HG02973 (cell line): Measurements from ENCODE around the gene RAD51B.
"Not testable (repeated sequence)": the region's sequence is repeated elsewhere in the genome, so short reads cannot be mapped to it uniquely, and the experiment has no call there.

Source experiments
- ATAC-seq: cut with Tn5 transposase; IDR thresholded peaks from one replicate; pipeline ENCODE4 v1.9.1; 2021; ENCODE audit warnings: moderate library complexity; ENCODE audit not compliant: unreplicated experiment

RAD51B gene

GRCh38 chr14:67819563-67820421 lies at the start of gene RAD51B:
RAD51B (plus strand) TSS chr14:67819779.
- peak; percentile 48 for ATAC-seq

- ATAC-seq: no peak
Measured at GRCh38 chr14:67773844-67774377, 45.7 kb upstream of the RAD51B start.

- ATAC-seq: no peak
Measured at GRCh38 chr14:67776653-67777322, 42.8 kb upstream of the RAD51B start.

GRCh38 chr14:67778792-67779191 lies 40.8 kb upstream of the RAD51B start:
- no peak for ATAC-seq

- no peak for ATAC-seq
Measured at GRCh38 chr14:67782090-67782489, 37.5 kb upstream of the RAD51B start.

- ATAC-seq: no peak
Measured at GRCh38 chr14:67784244-67784823, 35.2 kb upstream of the RAD51B start.

GRCh38 chr14:67785270-67786109 lies 34.1 kb upstream of the RAD51B start:
- ATAC-seq: no peak

- no peak for ATAC-seq
Measured at GRCh38 chr14:67787673-67788072, 31.9 kb upstream of the RAD51B start.

GRCh38 chr14:67798731-67799130 lies 20.8 kb upstream of the RAD51B start:
- no peak for ATAC-seq

- no peak for ATAC-seq
Measured at GRCh38 chr14:67800743-67801142, 18.8 kb upstream of the RAD51B start.

- ATAC-seq: no peak
Measured at GRCh38 chr14:67806246-67806645, 13.3 kb upstream of the RAD51B start.

GRCh38 chr14:67814821-67815220 lies 4.8 kb upstream of the RAD51B start:
- ATAC-seq: no peak

- ATAC-seq: no peak
Measured at GRCh38 chr14:67815573-67816225, 3.9 kb upstream of the RAD51B start.

- peak; percentile 83 for ATAC-seq
Measured at GRCh38 chr14:67816326-67817002, 3.1 kb upstream of the RAD51B start, which contains the start of gene ZFYVE26. ZFYVE26 (minus strand) TSS chr14:67816590; CDS start chr14:67815963, 627 bp downstream.

- no peak for ATAC-seq
Measured at GRCh38 chr14:67817750-67818438, 1.7 kb upstream of the RAD51B start.

- ATAC-seq: not testable (repeated sequence)
Measured at GRCh38 chr14:67818476-67818875, 1.1 kb upstream of the RAD51B start.

- no peak for ATAC-seq
Measured at GRCh38 chr14:67820428-67820971, 921 bp downstream of the RAD51B start.

GRCh38 chr14:67821121-67821520 lies 1.5 kb downstream of the RAD51B start:
- ATAC-seq: no peak

- ATAC-seq: no peak
Measured at GRCh38 chr14:67831113-67831512, 11.5 kb downstream of the RAD51B start.
